IMR-90 (cell line): ENCODE measurements around the gene MEX3A. TPM values are rescaled to one million over a fixed set of nuclear protein-coding genes. Genes with fewer than 3 reads are reported as not detected.

Source experiments
- ATAC-seq: fragments of 200-7000 bp; cut with Tn5 transposase; 2 replicates; pipeline ENCODE4 v1.9.1; 2020; ENCODE audit warnings: low read depth, mild to moderate bottlenecking, moderate library complexity
- BruUV-seq: library from RNA; stranded (reverse); fragments of 400-500 nt; replicated peaks from 2 replicates; lab custom pipeline; 2021; lab: Mats Ljungman, UMichigan
- CTCF ChIA-PET: fragments of 300-600 bp; formaldehyde crosslinking; extraction: SDS; loops from one replicate; lab custom pipeline; 2021; ENCODE audit warnings: antibody characterized with exemption; lab: Yijun Ruan, JAX
- POLR2A ChIA-PET: fragments of 300-600 bp; sonication (Branson Sonifier 250); formaldehyde crosslinking; loops from one replicate; lab custom pipeline; 2022; ENCODE audit warnings: antibody characterized with exemption; ENCODE audit not compliant: unreplicated experiment; lab: Charles Lee
- DNase-seq: peaks from one replicate; pipeline ENCODE4 v3.0.0; 2013
- H2AFZ ChIP-seq: replicated peaks from 2 replicates; pipeline ENCODE3; 2013; ENCODE audit warnings: low read length, mild to moderate bottlenecking; ENCODE audit not compliant: poor library complexity
- H2AK5ac ChIP-seq: 2 replicates; pipeline ENCODE4 v1.6.1; 2013; ENCODE audit warnings: low read depth, low read length, inconsistent platforms
- H2AK9ac ChIP-seq: replicated peaks from 2 replicates; pipeline ENCODE3; 2013; ENCODE audit warnings: mild to moderate bottlenecking, low read depth, low read length, moderate library complexity; ENCODE audit not compliant: poor library complexity
- H2BK120ac ChIP-seq: 2 replicates; pipeline ENCODE4 v1.6.1; 2013; ENCODE audit warnings: low read depth, low read length, inconsistent platforms
- H2BK15ac ChIP-seq: 3 replicates; pipeline ENCODE4 v1.6.1; 2013; ENCODE audit warnings: low read depth, low read length, inconsistent platforms
- H2BK20ac ChIP-seq: 2 replicates; pipeline ENCODE4 v1.6.1; 2013; ENCODE audit warnings: low read depth, mild to moderate bottlenecking, inconsistent platforms, low read length, moderate library complexity
- H2BK5ac ChIP-seq: 2 replicates; pipeline ENCODE4 v1.6.1; 2013; ENCODE audit warnings: mild to moderate bottlenecking, low read depth, low read length, inconsistent platforms; ENCODE audit not compliant: poor library complexity, severe bottlenecking
- H3K14ac ChIP-seq: replicated peaks from 2 replicates; pipeline ENCODE4 v1.6.1; 2013; ENCODE audit warnings: low read depth, low read length, inconsistent platforms
- H3K18ac ChIP-seq: 2 replicates; pipeline ENCODE4 v1.6.1; 2013; ENCODE audit warnings: low read depth, low read length, control low read depth
- H3K23ac ChIP-seq: 2 replicates; pipeline ENCODE4 v1.6.1; 2013; ENCODE audit warnings: low read depth, low read length, inconsistent platforms
- H3K27ac ChIP-seq: 2 replicates; pipeline ENCODE4 v1.5.1; 2013; ENCODE audit warnings: mild to moderate bottlenecking, control low read depth, low read length; ENCODE audit not compliant: insufficient read depth
- H3K27me3 ChIP-seq: 2 replicates; pipeline ENCODE4 v1.6.1; 2013; ENCODE audit warnings: low read length; ENCODE audit not compliant: control insufficient read depth, insufficient read depth
- H3K36me3 ChIP-seq: 2 replicates; pipeline ENCODE4 v1.6.1; 2013; ENCODE audit warnings: low read length, mixed read lengths; ENCODE audit not compliant: control insufficient read depth, insufficient read depth
- H3K4ac ChIP-seq: 2 replicates; pipeline ENCODE4 v1.6.1; 2013; ENCODE audit warnings: low read depth, low read length, inconsistent platforms
- H3K4me1 ChIP-seq: 2 replicates; pipeline ENCODE4 v1.6.1; 2013; ENCODE audit warnings: low read length, mixed read lengths; ENCODE audit not compliant: control insufficient read depth, insufficient read depth
- H3K4me2 ChIP-seq: 2 replicates; pipeline ENCODE4 v1.6.1; 2013; ENCODE audit warnings: low read depth, mild to moderate bottlenecking, control low read depth, low read length, moderate library complexity
- H3K4me3 ChIP-seq: 2 replicates; pipeline ENCODE4 v1.5.1; 2013; ENCODE audit warnings: low read depth, mild to moderate bottlenecking, control low read depth, low read length, moderate library complexity; ENCODE audit not compliant: insufficient read depth
- H3K56ac ChIP-seq: 2 replicates; pipeline ENCODE4 v1.6.1; 2013; ENCODE audit warnings: low read length, inconsistent platforms; ENCODE audit not compliant: insufficient read depth; ENCODE audit errors: extremely low read depth
- H3K79me1 ChIP-seq, 2 experiments: 2 replicates each; pipeline ENCODE4 v1.6.1; 2013; ENCODE audit warnings: low read length in 2 of 2, inconsistent platforms in 1 of 2, low read depth in 1 of 2
- H3K9ac ChIP-seq: 2 replicates; pipeline ENCODE4 v1.6.1; 2013; ENCODE audit warnings: low read depth, low read length, control low read depth
- H3K9me1 ChIP-seq: 2 replicates; pipeline ENCODE4 v1.6.1; 2013; ENCODE audit warnings: low read length, inconsistent platforms; ENCODE audit not compliant: insufficient read depth
- H3K9me3 ChIP-seq: 2 replicates; pipeline ENCODE4 v1.6.1; 2013; ENCODE audit warnings: low read length; ENCODE audit not compliant: control insufficient read depth, insufficient read depth
- H4K20me1 ChIP-seq: 2 replicates; pipeline ENCODE4 v1.6.1; 2013; ENCODE audit warnings: low read length, inconsistent platforms; ENCODE audit not compliant: insufficient read depth
- H4K5ac ChIP-seq: 2 replicates; pipeline ENCODE4 v1.6.1; 2013; ENCODE audit warnings: mild to moderate bottlenecking, low read depth, low read length, control low read depth
- H4K8ac ChIP-seq, 2 experiments: 2 replicates each; pipeline ENCODE4 v1.6.1; 2013; ENCODE audit warnings: low read depth in 2 of 2, low read length in 2 of 2, control low read depth in 1 of 2, inconsistent platforms in 1 of 2
- H4K91ac ChIP-seq: 2 replicates; pipeline ENCODE4 v1.6.1; 2013; ENCODE audit warnings: low read depth, low read length, inconsistent platforms; ENCODE audit not compliant: insufficient read depth
- CHD1 ChIP-seq: IDR thresholded peaks from 2 replicates; pipeline ENCODE4 v1.6.1; 2012; ENCODE audit warnings: low read depth, low read length, improper control_type of control experiment
- FOS ChIP-seq: fragments of 150-350 bp; IDR thresholded peaks from 2 replicates; pipeline ENCODE4 v1.6.1; 2016; ENCODE audit warnings: low read depth, low read length
- MAFK ChIP-seq: IDR thresholded peaks from 2 replicates; pipeline ENCODE4 v1.6.1; 2012; ENCODE audit warnings: low read depth, low read length, improper control_type of control experiment
- MAZ ChIP-seq: IDR thresholded peaks from 2 replicates; pipeline ENCODE4 v1.6.1; 2012; ENCODE audit warnings: low read depth, mild to moderate bottlenecking, low read length, improper control_type of control experiment, moderate library complexity, borderline replicate concordance
- MXI1 ChIP-seq: IDR thresholded peaks from 2 replicates; pipeline ENCODE4 v1.6.1; 2012; ENCODE audit warnings: low read depth, mild to moderate bottlenecking, low read length, moderate library complexity, borderline replicate concordance
- NFE2L2 ChIP-seq: fragments of 150-350 bp; IDR thresholded peaks from 2 replicates; pipeline ENCODE4 v1.6.1; 2016; ENCODE audit warnings: low read depth, mild to moderate bottlenecking, low read length
- POLR2A ChIP-seq: IDR thresholded peaks from 2 replicates; pipeline ENCODE4 v1.6.1; 2012; ENCODE audit warnings: mild to moderate bottlenecking, low read depth, low read length
- RAD21 ChIP-seq: IDR thresholded peaks from 2 replicates; pipeline ENCODE4 v1.6.1; 2012; ENCODE audit warnings: low read length, improper control_type of control experiment
- RCOR1 ChIP-seq: IDR thresholded peaks from 2 replicates; pipeline ENCODE4 v1.6.1; 2012; ENCODE audit warnings: mild to moderate bottlenecking, low read length, improper control_type of control experiment; ENCODE audit not compliant: insufficient replicate concordance
- SMC3 ChIP-seq: fragments of 150-350 bp; IDR thresholded peaks from 2 replicates; pipeline ENCODE4 v1.6.1; 2016; ENCODE audit warnings: low read depth, mild to moderate bottlenecking, antibody characterized with exemption, low read length, moderate library complexity
- USF2 ChIP-seq: fragments of 150-350 bp; IDR thresholded peaks from 2 replicates; pipeline ENCODE4 v1.6.1; 2017; ENCODE audit warnings: mild to moderate bottlenecking, antibody characterized with exemption, low read length, low read depth
- WGBS, 2 experiments: methylation state at CpG; one replicate each; pipeline versions ENCODE4 v1.1.5 to v1.1.7; 2013; ENCODE audit warnings: missing lambda C conversion rate in 2 of 2; ENCODE audit not compliant: insufficient read length in 1 of 2; ENCODE audit errors: extremely low coverage in 2 of 2; 5-methylcytosine and 5-hydroxymethylcytosine counted together
- dilution Hi-C: fragments of 300-500 bp; cut with HindIII; formaldehyde crosslinking; loops from one replicate; pipeline ENCODE4 v1.14.3; 2018; ENCODE audit warnings: low sequenced_read_pairs; ENCODE audit not compliant: unreplicated experiment
- in situ Hi-C: fragments of 300-500 bp; cut with MboI; formaldehyde crosslinking; loops from 3 replicates; pipeline ENCODE4 v1.14.3; 2019; ENCODE audit warnings: low sequenced_read_pairs, inconsistent platforms, mixed read lengths
- intact Hi-C: fragments of 100-400 bp; cut with micrococcal nuclease; formaldehyde crosslinking; loops from 2 replicates; pipeline ENCODE4 v1.10.0; 2022
- polyA plus RNA-seq, 3 experiments: library from polyadenylated mRNA; depleted of rRNA; stranded (reverse); fragments of >200 nt; gene quantifications; 2 replicates each; pipeline ENCODE4 v1.2.3, GENCODE V29; 2012; ENCODE audit warnings: low replicate concordance in 1 of 3
- total RNA-seq: library from RNA; depleted of rRNA; stranded (reverse); fragments of >200 nt; gene quantifications from 2 replicates; pipeline ENCODE4 v1.2.3, GENCODE V29; 2012
- TF ChIP-seq, protein P1 (sequence below): fragments of 150-350 bp; IDR thresholded peaks from 2 replicates; pipeline ENCODE4 v1.6.1; 2016; ENCODE audit warnings: low read depth, mild to moderate bottlenecking, low read length, moderate library complexity, borderline replicate concordance
- TF ChIP-seq, protein P2 (sequence below): conservative IDR thresholded peaks from 2 replicates; pipeline ENCODE4 v1.5.1; 2012; ENCODE audit warnings: mild to moderate bottlenecking, low read depth, low read length, improper control_type of control experiment

MEX3A gene
- total and polyA plus RNA-seq, 2 of the 4 experiments (the other 2 are of a cell fraction) = 2.3 to 9.0 TPM

GRCh38 chr1:156024801-156025200 lies 57.5 kb downstream of the MEX3A start:
- Histone ChIP-seq H3K4me1 (0 out of 2 replicates have a peak, but pooled peaks cover 1% of the 10 kb centered on the region), H3K14ac (no peak overlapping the region; the same call in 1 of the 2 replicates), H3K9me1 (peaks cover 6% of the 10 kb centered on the region), H3K9ac (no peak overlapping the region), H3K56ac (no peak overlapping the region), H2BK5ac (no peak overlapping the region), H3K79me1 (peaks cover 0 to 9% of the 10 kb centered on the region in 2 experiments; a peak in 1 of 4 replicates), H4K91ac (no peak overlapping the region), H4K8ac (no peak overlapping the region), H2AK5ac (no peak overlapping the region), H4K20me1 (no peaks in the 10 kb centered on the region), H3K4me3 (no peak overlapping the region), H3K27me3 (no peaks in the 10 kb centered on the region), H3K9me3 (no peaks in the 10 kb centered on the region), H2BK20ac (no peak overlapping the region), H2AK9ac (no peak overlapping the region), H3K27ac (no peak overlapping the region), H3K4me2 (no peak overlapping the region), H2BK120ac (no peak overlapping the region), H3K18ac (no peak overlapping the region), H3K4ac (no peak overlapping the region), H4K5ac (no peak overlapping the region), H2AFZ (no peak overlapping the region), H2BK15ac (no peak overlapping the region), H3K23ac (no peak overlapping the region), H3K36me3 (no peaks in the 10 kb centered on the region; the same call in 1 of the 2 replicates)
- TF ChIP-seq CHD1 (no peak), NFE2L2 (no peak), MAFK (no peak), MAZ (no peak), FOS (no peak), SMC3 (no peak), POLR2A (no peak), USF2 (no peak), MXI1 (no peak), RAD21 (no peak), RCOR1 (no peak)
- TF ChIP-seq, protein P1, sequence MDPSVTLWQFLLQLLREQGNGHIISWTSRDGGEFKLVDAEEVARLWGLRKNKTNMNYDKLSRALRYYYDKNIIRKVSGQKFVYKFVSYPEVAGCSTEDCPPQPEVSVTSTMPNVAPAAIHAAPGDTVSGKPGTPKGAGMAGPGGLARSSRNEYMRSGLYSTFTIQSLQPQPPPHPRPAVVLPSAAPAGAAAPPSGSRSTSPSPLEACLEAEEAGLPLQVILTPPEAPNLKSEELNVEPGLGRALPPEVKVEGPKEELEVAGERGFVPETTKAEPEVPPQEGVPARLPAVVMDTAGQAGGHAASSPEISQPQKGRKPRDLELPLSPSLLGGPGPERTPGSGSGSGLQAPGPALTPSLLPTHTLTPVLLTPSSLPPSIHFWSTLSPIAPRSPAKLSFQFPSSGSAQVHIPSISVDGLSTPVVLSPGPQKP = no peak
- TF ChIP-seq, protein P2, sequence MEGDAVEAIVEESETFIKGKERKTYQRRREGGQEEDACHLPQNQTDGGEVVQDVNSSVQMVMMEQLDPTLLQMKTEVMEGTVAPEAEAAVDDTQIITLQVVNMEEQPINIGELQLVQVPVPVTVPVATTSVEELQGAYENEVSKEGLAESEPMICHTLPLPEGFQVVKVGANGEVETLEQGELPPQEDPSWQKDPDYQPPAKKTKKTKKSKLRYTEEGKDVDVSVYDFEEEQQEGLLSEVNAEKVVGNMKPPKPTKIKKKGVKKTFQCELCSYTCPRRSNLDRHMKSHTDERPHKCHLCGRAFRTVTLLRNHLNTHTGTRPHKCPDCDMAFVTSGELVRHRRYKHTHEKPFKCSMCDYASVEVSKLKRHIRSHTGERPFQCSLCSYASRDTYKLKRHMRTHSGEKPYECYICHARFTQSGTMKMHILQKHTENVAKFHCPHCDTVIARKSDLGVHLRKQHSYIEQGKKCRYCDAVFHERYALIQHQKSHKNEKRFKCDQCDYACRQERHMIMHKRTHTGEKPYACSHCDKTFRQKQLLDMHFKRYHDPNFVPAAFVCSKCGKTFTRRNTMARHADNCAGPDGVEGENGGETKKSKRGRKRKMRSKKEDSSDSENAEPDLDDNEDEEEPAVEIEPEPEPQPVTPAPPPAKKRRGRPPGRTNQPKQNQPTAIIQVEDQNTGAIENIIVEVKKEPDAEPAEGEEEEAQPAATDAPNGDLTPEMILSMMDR = no peak
- no peak for ATAC-seq
- WGBS, 2 experiments = 67% methylated on average over 1 of the region's 5 CpGs; no CpG with 5 or more reads in 1 of the 2 experiments
- intact Hi-C loops (no loop called here), in situ Hi-C loops (no loop called here), dilution Hi-C loops (no loop called here)
- BruUV-seq = no TSS peak
- ChIA-PET CTCF (interaction anchor here (0.7 kb wide), 1 partner anchor 42 kb away, joined by 3 read pairs; no protein-coding TSS in a partner anchor), POLR2A (no interaction called here)
- no peak for DNase-seq
